ENCODE results near the gene POC1A. TPM values are rescaled to one million over a fixed set of nuclear protein-coding genes. Genes with fewer than 3 reads are reported as not detected.
"Not testable (repeated sequence)": the region's sequence is repeated elsewhere in the genome, so short reads cannot be mapped to it uniquely, and the experiment has no call there.

The POC1A gene
- total RNA-seq, 1 experiment from 2014 or later = 32.2 TPM

DNA sequence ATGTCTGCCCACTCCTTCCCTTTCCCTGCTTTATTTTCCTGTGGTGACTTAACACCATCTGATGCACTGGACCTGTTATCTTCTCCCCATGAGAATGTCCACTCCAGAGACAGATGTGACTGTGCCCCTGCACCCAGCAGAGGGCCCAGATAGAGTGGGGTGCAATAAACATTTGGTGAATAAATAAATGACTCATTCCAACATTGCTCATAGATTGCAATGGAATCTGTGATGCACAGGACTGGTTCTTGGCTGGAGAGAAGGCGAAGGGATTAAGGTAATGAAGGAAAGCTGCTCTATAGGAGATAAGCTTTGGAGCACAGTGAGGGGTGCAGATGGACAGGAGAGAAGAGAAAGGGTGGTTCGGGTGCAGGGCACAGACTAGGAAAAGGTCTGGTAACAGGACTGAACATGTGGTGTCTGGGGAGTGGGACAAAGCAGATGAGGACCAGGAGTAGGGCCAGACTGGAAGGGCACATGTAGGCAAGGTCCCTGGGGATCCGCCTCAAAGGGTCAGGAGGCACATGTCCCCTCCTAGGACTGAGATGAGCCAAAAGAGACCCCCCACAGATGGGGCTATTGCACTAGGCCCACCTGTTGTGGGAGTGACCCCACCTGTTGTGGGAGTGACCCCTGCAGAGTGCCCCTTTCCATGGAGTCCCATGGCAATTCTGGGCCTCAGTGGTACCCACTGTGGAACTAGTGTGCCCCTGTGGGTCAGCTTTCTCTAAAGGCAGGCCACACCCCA is 17.5 kb upstream of the POC1A start:
- no TSS peak for BruUV-seq (replicated peaks)
- CTCF ChIA-PET = interaction anchor here (0.9 kb wide), 1 partner anchor 118 kb away, joined by 3 read pairs; no protein-coding TSS in a partner anchor
- H3K27ac Mint-ChIP-seq (ENCODE audit: unreplicated experiment) = peak overlapping the region; percentile 1
- H3K27me3 ChIP-seq (replicated peaks; ENCODE audit: control insufficient read depth, insufficient read depth, low read length) = no peaks in the 10 kb centered on the region
- no peaks in the 10 kb centered on the region; the same call in 1 of the 2 replicates for H3K4me1 ChIP-seq
- POLR2A ChIA-PET = interaction anchor here (0.5 to 1.6 kb wide), 3 partner anchors 15 to 1159 kb away, joined by 3 to 6 read pairs (median 3); partner anchors contain the start of gene POC1A
- no peaks in the 10 kb centered on the region for H3K9me3 ChIP-seq
- intact Hi-C loops (cut with micrococcal nuclease; ENCODE audit: unreplicated experiment) = no loop called here
- no peaks in the 10 kb centered on the region for H3K27me3 Mint-ChIP-seq (ENCODE audit: insufficient read depth, unreplicated experiment)
- no peak overlapping the region for H3K4me3 Mint-ChIP-seq (ENCODE audit: unreplicated experiment)
- H3K9me3 Mint-ChIP-seq (ENCODE audit: unreplicated experiment) = no peaks in the 10 kb centered on the region
- H3K36me3 Mint-ChIP-seq (ENCODE audit: insufficient read depth, unreplicated experiment) = no peaks in the 10 kb centered on the region
- H3K4me1 Mint-ChIP-seq (ENCODE audit: low read depth, unreplicated experiment) = peaks cover 11% of the 10 kb centered on the region
- H3K36me3 ChIP-seq (ENCODE audit: control insufficient read depth, insufficient read depth, low read length) = no peaks in the 10 kb centered on the region
- no peak for DNase-seq
- TF ChIP-seq, protein P1, sequence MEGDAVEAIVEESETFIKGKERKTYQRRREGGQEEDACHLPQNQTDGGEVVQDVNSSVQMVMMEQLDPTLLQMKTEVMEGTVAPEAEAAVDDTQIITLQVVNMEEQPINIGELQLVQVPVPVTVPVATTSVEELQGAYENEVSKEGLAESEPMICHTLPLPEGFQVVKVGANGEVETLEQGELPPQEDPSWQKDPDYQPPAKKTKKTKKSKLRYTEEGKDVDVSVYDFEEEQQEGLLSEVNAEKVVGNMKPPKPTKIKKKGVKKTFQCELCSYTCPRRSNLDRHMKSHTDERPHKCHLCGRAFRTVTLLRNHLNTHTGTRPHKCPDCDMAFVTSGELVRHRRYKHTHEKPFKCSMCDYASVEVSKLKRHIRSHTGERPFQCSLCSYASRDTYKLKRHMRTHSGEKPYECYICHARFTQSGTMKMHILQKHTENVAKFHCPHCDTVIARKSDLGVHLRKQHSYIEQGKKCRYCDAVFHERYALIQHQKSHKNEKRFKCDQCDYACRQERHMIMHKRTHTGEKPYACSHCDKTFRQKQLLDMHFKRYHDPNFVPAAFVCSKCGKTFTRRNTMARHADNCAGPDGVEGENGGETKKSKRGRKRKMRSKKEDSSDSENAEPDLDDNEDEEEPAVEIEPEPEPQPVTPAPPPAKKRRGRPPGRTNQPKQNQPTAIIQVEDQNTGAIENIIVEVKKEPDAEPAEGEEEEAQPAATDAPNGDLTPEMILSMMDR (IDR thresholded peaks at IDR 0.05; ENCODE audit: insufficient read depth in 1 of 2, low read depth in 1 of 2, low read length in 1 of 2, severe bottlenecking in 1 of 2, unreplicated experiment in 1 of 2) = no peak
- no peak overlapping the region for H3K4me3 ChIP-seq (ENCODE audit: low read depth, low read length)

DNA sequence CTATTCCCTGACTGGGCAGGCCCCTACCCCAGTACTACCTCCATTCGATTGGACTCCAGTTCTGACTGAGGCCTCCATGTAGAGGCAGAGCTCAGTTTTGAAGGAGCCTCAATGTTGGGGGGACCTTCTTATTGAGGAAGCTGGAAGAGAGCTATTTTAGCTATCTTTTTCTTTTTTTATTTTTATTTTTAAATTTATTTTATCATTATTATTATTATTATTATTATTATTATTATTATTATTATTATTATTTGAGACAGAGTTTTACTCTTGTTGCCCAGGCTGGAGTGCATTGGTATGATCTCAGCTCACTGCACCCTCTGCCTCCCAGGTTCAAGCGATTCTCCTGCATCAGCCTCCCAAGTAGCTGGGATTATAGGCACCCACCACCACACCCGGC is 16.0 kb upstream of the POC1A start:
- BruUV-seq (replicated peaks); H3K4me1 ChIP-seq; H3K4me3 Mint-ChIP-seq (ENCODE audit: unreplicated experiment); H3K27ac Mint-ChIP-seq (ENCODE audit: unreplicated experiment); CTCF ChIA-PET; H3K36me3 Mint-ChIP-seq (ENCODE audit: insufficient read depth, unreplicated experiment); H3K27me3 Mint-ChIP-seq (ENCODE audit: insufficient read depth, unreplicated experiment); H3K36me3 ChIP-seq (ENCODE audit: control insufficient read depth, insufficient read depth, low read length); H3K27me3 ChIP-seq (replicated peaks; ENCODE audit: control insufficient read depth, insufficient read depth, low read length); H3K9me3 Mint-ChIP-seq (ENCODE audit: unreplicated experiment); DNase-seq; H3K4me3 ChIP-seq (ENCODE audit: low read depth, low read length); intact Hi-C loops (cut with micrococcal nuclease; ENCODE audit: unreplicated experiment); H3K9me3 ChIP-seq: not testable (repeated sequence)
- POLR2A ChIA-PET = interaction anchor here (0.6 kb wide), 1 partner anchor 169 kb away, joined by 3 read pairs; no protein-coding TSS in a partner anchor
- H3K4me1 Mint-ChIP-seq (ENCODE audit: low read depth, unreplicated experiment) = peaks cover 11% of the 10 kb centered on the region

DNA sequence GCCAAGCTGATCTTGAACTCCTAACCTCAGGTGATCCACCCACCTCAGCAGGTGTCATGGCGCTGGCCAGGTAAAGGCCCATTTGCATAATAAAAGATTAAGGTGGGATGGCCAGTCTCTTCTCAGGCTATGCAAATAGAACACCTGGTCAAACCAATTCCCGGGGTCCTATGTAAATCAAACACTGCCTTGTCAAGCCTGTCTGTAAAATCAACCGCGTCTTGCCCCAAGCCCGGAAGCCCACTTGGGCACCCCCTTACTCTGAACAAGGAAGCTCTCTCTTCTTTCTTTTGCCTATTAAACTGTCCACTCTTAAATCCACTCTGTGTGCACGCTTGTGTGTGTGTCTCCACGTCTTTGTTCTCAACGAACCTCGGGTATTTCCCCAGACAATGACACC is 13.0 kb upstream of the POC1A start:
- Histone ChIP-seq H3K9me3 (no peaks in the 10 kb centered on the region), H3K27me3 (replicated peaks; ENCODE audit: control insufficient read depth, insufficient read depth, low read length) (no peaks in the 10 kb centered on the region), H3K4me1 (no peaks in the 10 kb centered on the region; the same call in 1 of the 2 replicates), H3K4me3 (ENCODE audit: low read depth, low read length) (no peak overlapping the region), H3K36me3 (ENCODE audit: control insufficient read depth, insufficient read depth, low read length) (no peaks in the 10 kb centered on the region)
- peaks cover 11% of the 10 kb centered on the region for H3K4me1 Mint-ChIP-seq (ENCODE audit: low read depth, unreplicated experiment)
- no TSS peak for BruUV-seq (replicated peaks)
- no peak overlapping the region for H3K4me3 Mint-ChIP-seq (ENCODE audit: unreplicated experiment)
- DNase-seq = no peak
- no peaks in the 10 kb centered on the region for H3K9me3 Mint-ChIP-seq (ENCODE audit: unreplicated experiment)
- POLR2A ChIA-PET = no interaction called here
- intact Hi-C loops (cut with micrococcal nuclease; ENCODE audit: unreplicated experiment) = no loop called here
- H3K27me3 Mint-ChIP-seq (ENCODE audit: insufficient read depth, unreplicated experiment) = no peaks in the 10 kb centered on the region
- CTCF ChIA-PET = interaction anchor here (0.5 kb wide), 1 partner anchor 13 kb away, joined by 6 read pairs; the partner anchor contains the start of gene POC1A
- H3K36me3 Mint-ChIP-seq (ENCODE audit: insufficient read depth, unreplicated experiment) = no peaks in the 10 kb centered on the region
- no peak overlapping the region for H3K27ac Mint-ChIP-seq (ENCODE audit: unreplicated experiment)
- TF ChIP-seq, protein P1 (IDR thresholded peaks at IDR 0.05; ENCODE audit: insufficient read depth in 1 of 2, low read depth in 1 of 2, low read length in 1 of 2, severe bottlenecking in 1 of 2, unreplicated experiment in 1 of 2) = no peak

All from Caco-2 (cell line).